GM12864 (cell line): ENCODE results near the gene COPS3.
"Not testable (repeated sequence)": the region's sequence is repeated elsewhere in the genome, so short reads cannot be mapped to it uniquely, and the experiment has no call there.

Source experiments
- DNase-seq: peaks from one replicate; pipeline ENCODE4 v3.0.0-alpha.2; 2011; ENCODE audit warnings: low read depth
- H3K4me3 ChIP-seq: 2 replicates; pipeline ENCODE4 v1.5.1; 2011; ENCODE audit warnings: mild to moderate bottlenecking, low read depth, low read length, control low read depth
- CTCF ChIP-seq: IDR thresholded peaks from 2 replicates; pipeline ENCODE4 v1.5.1; 2011; ENCODE audit warnings: low read depth, mild to moderate bottlenecking, moderate library complexity, low read length, control low read depth, inconsistent platforms; ENCODE audit errors: missing control alignments

Gene COPS3

GRCh38 chr17:17313350-17313991, 32.4 kb upstream of the COPS3 start:
- no peak overlapping the region for H3K4me3 ChIP-seq
- DNase-seq = no peak
- peak; percentile 83 for TF ChIP-seq CTCF

GRCh38 chr17:17309356-17309755, 28.3 kb upstream of the COPS3 start:
- DNase-seq = no peak

GRCh38 chr17:17305281-17305801, 24.3 kb upstream of the COPS3 start:
- H3K4me3 ChIP-seq = no peak overlapping the region
- DNase-seq = peak; percentile 68
- no peak for TF ChIP-seq CTCF

More at GRCh38 chr17:17309356-17309755, 28.3 kb upstream of the COPS3 start:
- TF ChIP-seq CTCF = no peak
- no peak overlapping the region for H3K4me3 ChIP-seq

GRCh38 chr17:17304521-17304985, 23.5 kb upstream of the COPS3 start:
- TF ChIP-seq CTCF = no peak
- peak overlapping the region; percentile 64; the same call in 1 of the 2 replicates for H3K4me3 ChIP-seq

GRCh38 chr17:17303847-17304490, 22.9 kb upstream of the COPS3 start:
- TF ChIP-seq CTCF = no peak
- peak overlapping the region; percentile 64 for H3K4me3 ChIP-seq
- DNase-seq = no peak

More at GRCh38 chr17:17304521-17304985, 23.5 kb upstream of the COPS3 start:
- DNase-seq = no peak

- DNase-seq = no peak
- no peak for TF ChIP-seq CTCF
- H3K4me3 ChIP-seq = peak within 1 kb of the TSS; percentile 64
Measured at GRCh38 chr17:17303010-17303846, 22.2 kb upstream of the COPS3 start, which contains the start of gene NT5M. TSS of gene NT5M (plus strand) at chr17:17303373. CDS start at chr17:17303551, 178 bp downstream.

- not testable (repeated sequence) for H3K4me3 ChIP-seq
Measured at GRCh38 chr17:17301659-17302058, 20.6 kb upstream of the COPS3 start.

More at GRCh38 chr17:17301659-17302058, 20.6 kb upstream of the COPS3 start:
- DNase-seq = not testable (repeated sequence)
